ENCODE measurements around the gene PRICKLE3.

GRCh38 chrX:49214416-49214815 lies 28.2 kb upstream of the PRICKLE3 start:
- TF ChIP-seq POLR2AphosphoS5 (IDR thresholded peaks at IDR 0.05; ENCODE audit: borderline replicate concordance, low read depth, low read length), result no peak
- TF ChIP-seq EZH2 (IDR thresholded peaks at IDR 0.05), result no peak
- TF ChIP-seq FOXP2 (optimal IDR thresholded peaks at IDR 0.05; ENCODE audit: control extremely low read depth, extremely low read length, insufficient read depth), result no peak

Data from SK-N-MC (cell line).